ENCODE data around the gene TENM4.

TENM4 gene

DNA sequence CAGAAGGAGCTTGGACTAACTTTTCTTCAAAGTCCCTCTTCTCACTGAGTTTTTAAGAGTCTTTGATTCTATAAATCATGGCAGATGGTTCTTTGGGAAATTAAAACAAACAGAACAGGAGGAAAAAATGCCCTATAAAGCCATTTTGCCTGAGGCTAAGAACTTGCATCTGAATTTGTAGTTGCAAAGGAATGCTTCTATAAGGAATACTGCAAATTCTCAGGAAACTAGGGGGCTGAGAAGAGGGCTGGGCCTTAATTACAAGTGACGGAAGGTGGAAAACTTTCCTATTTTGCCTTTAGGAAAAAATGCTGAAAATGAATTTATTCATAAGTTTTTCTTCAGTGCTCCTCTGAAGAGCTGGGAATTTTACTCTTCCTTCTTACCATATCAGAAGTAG lies 776.2 kb downstream of the TENM4 start:
- Histone ChIP-seq H3K36me3 (ENCODE audit: control insufficient read depth in 5 of 5, insufficient read depth in 5 of 5, low read length in 5 of 5) (peaks cover 7 to 32% (median 16%) of the 10 kb centered on the region in 5 donors), H3K4me3 (ENCODE audit: low read depth in 1 of 5, low read length in 5 of 5) (no peak overlapping the region), H3K27ac (ENCODE audit: low read depth, low read length) (no peak overlapping the region), H3K27me3 (ENCODE audit: control insufficient read depth in 5 of 5, insufficient read depth in 4 of 5, low read length in 5 of 5) (no peaks in the 10 kb centered on the region), H3K9me3 (ENCODE audit: control insufficient read depth in 5 of 5, low read length in 5 of 5) (no peaks in the 10 kb centered on the region), H3K9ac (ENCODE audit: low read length in 5 of 5) (no peak overlapping the region), H3K4me1 (ENCODE audit: control insufficient read depth in 5 of 5, insufficient read depth in 5 of 5, low read length in 5 of 5) (no peaks in the 10 kb centered on the region)

DNA sequence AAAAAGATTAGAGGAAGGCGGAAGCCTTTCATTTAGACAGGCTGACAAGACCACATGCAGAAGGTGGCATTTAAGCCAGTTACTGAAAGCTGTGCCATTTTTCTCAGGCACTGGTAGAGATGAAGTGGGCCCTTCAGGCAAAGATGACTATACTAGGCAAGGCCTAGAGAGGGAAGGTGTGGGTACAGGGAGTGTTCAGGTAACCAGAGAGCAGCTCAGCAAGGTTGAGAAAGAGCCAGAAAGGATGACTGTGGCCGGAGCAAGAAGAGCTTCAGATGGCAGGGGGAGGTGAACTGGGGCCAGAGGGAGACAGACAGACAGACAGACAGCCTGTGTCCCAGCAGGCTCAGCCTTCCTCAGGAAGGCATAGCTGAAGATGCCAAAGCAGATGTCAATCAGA lies 778.0 kb downstream of the TENM4 start:
- H3K9me3 ChIP-seq (ENCODE audit: control insufficient read depth in 5 of 5, low read length in 5 of 5): no peaks in the 10 kb centered on the region
- no peaks in the 10 kb centered on the region for H3K27me3 ChIP-seq (ENCODE audit: control insufficient read depth in 5 of 5, insufficient read depth in 4 of 5, low read length in 5 of 5)
- H3K4me1 ChIP-seq (ENCODE audit: control insufficient read depth in 5 of 5, insufficient read depth in 5 of 5, low read length in 5 of 5): no peaks in the 10 kb centered on the region
- no peak overlapping the region for H3K4me3 ChIP-seq (ENCODE audit: low read depth in 1 of 5, low read length in 5 of 5)
- H3K27ac ChIP-seq (ENCODE audit: low read depth, low read length): no peak overlapping the region
- peaks cover 3 to 34% (median 16%) of the 10 kb centered on the region in 5 donors for H3K36me3 ChIP-seq (ENCODE audit: control insufficient read depth in 5 of 5, insufficient read depth in 5 of 5, low read length in 5 of 5)
- no peak overlapping the region for H3K9ac ChIP-seq (ENCODE audit: low read length in 5 of 5)

DNA sequence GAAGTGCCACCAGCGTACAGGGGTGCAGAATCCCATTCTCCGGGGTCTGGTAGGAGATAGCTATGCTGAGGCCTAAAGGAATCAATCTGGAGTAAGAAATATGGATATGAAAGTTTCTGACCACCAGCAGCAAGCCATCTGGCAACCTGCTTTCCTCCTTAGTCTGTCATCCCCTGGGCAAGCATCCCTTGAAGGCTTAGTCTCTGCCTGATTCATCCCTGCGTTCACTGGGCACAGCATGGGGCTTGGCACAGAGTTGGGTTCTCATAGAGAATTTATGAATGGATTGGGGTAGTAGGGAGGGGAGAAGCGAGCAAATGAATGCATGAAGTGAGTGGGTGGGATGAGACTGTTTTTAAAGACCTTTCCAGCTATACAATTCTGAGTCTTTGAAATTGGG lies 780.4 kb downstream of the TENM4 start:
- H3K27me3 ChIP-seq (ENCODE audit: control insufficient read depth in 5 of 5, insufficient read depth in 4 of 5, low read length in 5 of 5): no peaks in the 10 kb centered on the region
- no peak overlapping the region for H3K9ac ChIP-seq (ENCODE audit: low read length in 5 of 5)
- H3K4me1 ChIP-seq (ENCODE audit: control insufficient read depth in 5 of 5, insufficient read depth in 5 of 5, low read length in 5 of 5): no peaks in the 10 kb centered on the region

DNA sequence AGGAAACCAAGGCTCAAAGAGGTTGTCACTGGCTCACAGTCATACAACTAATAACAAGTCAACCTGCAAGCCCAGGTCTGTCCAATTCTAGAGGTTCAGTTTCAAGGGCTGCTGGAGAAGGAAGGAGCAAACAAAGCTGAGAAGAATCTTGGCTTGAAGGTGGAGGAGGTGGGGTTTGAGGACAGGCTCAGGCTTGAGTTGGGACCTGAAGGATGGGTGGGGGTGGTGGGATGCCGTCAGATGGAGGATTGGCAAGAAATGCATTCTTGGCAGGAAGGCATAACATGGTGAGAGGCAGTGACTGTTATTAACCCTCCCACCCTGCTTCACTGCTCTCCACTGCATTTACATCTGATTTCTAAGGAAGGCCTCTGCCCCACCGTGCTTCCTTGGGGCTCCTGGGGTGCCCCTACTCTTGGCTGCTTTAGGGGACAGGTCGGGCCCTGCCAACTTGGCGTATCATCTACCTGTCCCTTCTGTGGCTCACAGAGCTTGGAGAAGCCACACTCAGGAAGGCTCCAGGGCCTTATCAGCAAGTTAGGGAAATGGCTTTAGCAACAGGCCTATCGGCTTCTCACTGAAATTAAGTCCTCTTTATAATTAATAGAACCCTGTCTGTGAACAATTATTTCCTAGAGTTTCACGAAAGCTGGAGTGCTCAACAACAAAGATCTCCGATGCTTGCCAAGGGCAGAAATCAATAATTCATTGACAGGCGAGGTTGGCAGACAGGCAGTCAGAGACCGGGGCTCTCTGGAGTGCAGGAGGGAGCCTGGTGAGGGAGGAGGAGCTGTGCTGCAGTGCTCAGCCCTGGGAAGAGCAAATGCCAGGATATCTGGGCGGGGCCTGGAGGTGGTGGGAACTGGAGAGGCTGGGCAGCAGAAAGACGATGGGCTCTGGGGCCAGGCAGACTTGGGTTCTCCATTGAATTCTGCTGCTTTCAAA lies 781.2 kb downstream of the TENM4 start:
- H3K27me3 ChIP-seq (ENCODE audit: control insufficient read depth in 5 of 5, insufficient read depth in 4 of 5, low read length in 5 of 5): no peaks in the 10 kb centered on the region

More for the DNA sequence above, 780.4 kb downstream of the TENM4 start:
- peaks cover 0 to 32% (median 16%) of the 10 kb centered on the region in 5 donors for H3K36me3 ChIP-seq (ENCODE audit: control insufficient read depth in 5 of 5, insufficient read depth in 5 of 5, low read length in 5 of 5)
- no peak overlapping the region for H3K27ac ChIP-seq (ENCODE audit: low read depth, low read length)
- no peak overlapping the region for H3K4me3 ChIP-seq (ENCODE audit: low read depth in 1 of 5, low read length in 5 of 5)
- no peaks in the 10 kb centered on the region for H3K9me3 ChIP-seq (ENCODE audit: control insufficient read depth in 5 of 5, low read length in 5 of 5)

DNA sequence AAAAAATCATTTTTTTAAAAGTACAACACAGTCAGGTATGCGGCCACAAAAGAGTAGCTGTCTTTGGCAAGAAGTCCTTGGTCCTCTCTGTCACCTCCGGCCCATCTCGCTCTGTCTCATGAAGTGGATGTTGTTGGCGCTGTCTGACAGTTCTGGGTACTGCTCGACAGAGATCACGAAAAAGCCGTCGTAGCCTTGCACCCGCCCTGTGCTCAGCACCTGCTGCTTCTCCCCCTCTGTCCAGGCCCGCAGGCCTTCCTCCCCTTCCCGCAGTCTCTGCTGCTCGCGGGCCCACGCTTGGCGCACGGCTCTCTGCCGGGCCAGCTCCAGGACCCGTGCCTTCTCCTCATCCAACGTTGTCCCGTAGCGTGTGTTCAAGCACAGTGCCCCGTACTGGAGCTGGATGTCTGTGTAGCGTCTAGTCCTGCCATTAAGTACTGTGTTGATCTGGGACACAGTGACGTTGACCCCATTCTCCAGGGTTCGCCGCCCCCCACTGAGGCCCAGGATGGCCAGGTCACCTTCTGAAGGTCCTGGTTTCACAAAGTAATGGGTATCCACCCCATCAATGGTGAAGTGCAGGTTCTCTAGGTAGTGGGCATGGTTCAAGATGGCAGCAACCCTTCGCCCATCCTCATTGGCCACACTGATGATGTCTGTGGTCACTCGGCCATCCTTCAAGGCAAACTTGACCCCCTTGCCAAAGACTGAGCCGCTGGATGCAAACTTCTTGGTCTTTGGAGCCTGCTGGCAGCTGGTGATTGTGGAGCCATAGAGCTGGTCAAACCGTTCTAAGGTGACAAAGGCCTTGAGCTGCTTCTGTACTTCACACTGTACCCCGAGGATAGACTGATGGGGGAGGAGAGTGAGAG lies 782.6 kb downstream of the TENM4 start:
- H3K27me3 ChIP-seq (ENCODE audit: control insufficient read depth in 5 of 5, insufficient read depth in 4 of 5, low read length in 5 of 5): no peaks in the 10 kb centered on the region
- no peaks in the 10 kb centered on the region for H3K4me1 ChIP-seq (ENCODE audit: control insufficient read depth in 5 of 5, insufficient read depth in 5 of 5, low read length in 5 of 5)
- H3K9ac ChIP-seq (ENCODE audit: low read length in 5 of 5): no peak overlapping the region

More for the DNA sequence above, 781.2 kb downstream of the TENM4 start:
- Histone ChIP-seq H3K36me3 (ENCODE audit: control insufficient read depth in 5 of 5, insufficient read depth in 5 of 5, low read length in 5 of 5) (peaks cover 0 to 32% (median 16%) of the 10 kb centered on the region in 5 donors), H3K27ac (ENCODE audit: low read depth, low read length) (no peak overlapping the region), H3K9me3 (ENCODE audit: control insufficient read depth in 5 of 5, low read length in 5 of 5) (no peaks in the 10 kb centered on the region), H3K4me1 (ENCODE audit: control insufficient read depth in 5 of 5, insufficient read depth in 5 of 5, low read length in 5 of 5) (no peaks in the 10 kb centered on the region), H3K4me3 (ENCODE audit: low read depth in 1 of 5, low read length in 5 of 5) (no peak overlapping the region), H3K9ac (ENCODE audit: low read length in 5 of 5) (no peak overlapping the region)

DNA sequence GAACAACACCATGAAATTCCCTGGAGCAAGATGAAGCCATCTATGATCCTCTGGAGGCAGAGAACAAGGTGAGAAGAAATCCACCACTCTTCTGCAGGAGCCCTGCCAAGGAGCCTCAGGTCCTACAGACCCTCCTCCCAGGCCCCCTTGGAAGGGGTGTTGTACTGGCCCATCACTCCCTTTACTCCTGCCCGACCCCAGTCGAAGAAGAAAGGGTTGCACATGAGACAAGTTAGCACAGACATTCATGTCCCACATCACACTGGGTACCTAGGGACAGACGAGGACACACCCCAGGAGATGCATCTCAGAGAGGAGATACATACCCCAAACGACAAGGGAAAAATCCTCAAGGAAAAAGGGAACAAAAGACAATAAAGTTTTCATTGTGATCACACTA lies 783.4 kb downstream of the TENM4 start:
- no peak overlapping the region for H3K9ac ChIP-seq (ENCODE audit: low read length in 5 of 5)
- H3K27ac ChIP-seq (ENCODE audit: low read depth, low read length): no peak overlapping the region
- peaks cover 0 to 32% (median 16%) of the 10 kb centered on the region in 5 donors for H3K36me3 ChIP-seq (ENCODE audit: control insufficient read depth in 5 of 5, insufficient read depth in 5 of 5, low read length in 5 of 5)
- H3K9me3 ChIP-seq (ENCODE audit: control insufficient read depth in 5 of 5, low read length in 5 of 5): no peaks in the 10 kb centered on the region
- no peaks in the 10 kb centered on the region for H3K27me3 ChIP-seq (ENCODE audit: control insufficient read depth in 5 of 5, insufficient read depth in 4 of 5, low read length in 5 of 5)
- H3K4me1 ChIP-seq (ENCODE audit: control insufficient read depth in 5 of 5, insufficient read depth in 5 of 5, low read length in 5 of 5): no peaks in the 10 kb centered on the region
- no peak overlapping the region for H3K4me3 ChIP-seq (ENCODE audit: low read depth in 1 of 5, low read length in 5 of 5)

More for the DNA sequence above, 782.6 kb downstream of the TENM4 start:
- Histone ChIP-seq H3K9me3 (ENCODE audit: control insufficient read depth in 5 of 5, low read length in 5 of 5) (no peaks in the 10 kb centered on the region), H3K4me3 (ENCODE audit: low read depth in 1 of 5, low read length in 5 of 5) (no peak overlapping the region), H3K27ac (ENCODE audit: low read depth, low read length) (no peak overlapping the region), H3K36me3 (ENCODE audit: control insufficient read depth in 5 of 5, insufficient read depth in 5 of 5, low read length in 5 of 5) (peaks cover 0 to 32% (median 16%) of the 10 kb centered on the region in 5 donors)

DNA sequence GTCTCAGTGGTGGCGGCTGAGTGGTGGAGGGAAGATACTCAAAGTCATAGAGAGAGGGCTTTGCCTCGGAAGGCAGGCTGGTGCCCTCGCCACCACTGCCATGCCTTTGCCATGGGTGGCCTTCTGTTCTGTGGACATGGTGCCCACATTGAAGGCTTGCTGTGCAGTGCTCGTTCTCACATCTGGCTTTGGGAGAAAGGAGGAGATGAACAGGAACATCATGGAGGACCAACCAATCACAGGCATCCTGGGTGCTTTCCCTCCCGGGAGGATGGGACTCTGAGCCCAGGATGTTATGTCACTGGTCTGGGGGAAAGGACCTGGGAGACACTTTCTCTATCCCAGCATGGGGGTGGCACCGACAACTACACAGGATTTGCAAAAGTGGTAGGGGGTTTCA lies 783.8 kb downstream of the TENM4 start:
- Histone ChIP-seq H3K9ac (ENCODE audit: low read length in 5 of 5) (no peak overlapping the region), H3K4me3 (ENCODE audit: low read depth in 1 of 5, low read length in 5 of 5) (no peak overlapping the region), H3K9me3 (ENCODE audit: control insufficient read depth in 5 of 5, low read length in 5 of 5) (no peaks in the 10 kb centered on the region), H3K27ac (ENCODE audit: low read depth, low read length) (no peak overlapping the region), H3K36me3 (ENCODE audit: control insufficient read depth in 5 of 5, insufficient read depth in 5 of 5, low read length in 5 of 5) (peaks cover 0 to 32% (median 16%) of the 10 kb centered on the region in 5 donors), H3K4me1 (ENCODE audit: control insufficient read depth in 5 of 5, insufficient read depth in 5 of 5, low read length in 5 of 5) (no peaks in the 10 kb centered on the region), H3K27me3 (ENCODE audit: control insufficient read depth in 5 of 5, insufficient read depth in 4 of 5, low read length in 5 of 5) (no peaks in the 10 kb centered on the region)

DNA sequence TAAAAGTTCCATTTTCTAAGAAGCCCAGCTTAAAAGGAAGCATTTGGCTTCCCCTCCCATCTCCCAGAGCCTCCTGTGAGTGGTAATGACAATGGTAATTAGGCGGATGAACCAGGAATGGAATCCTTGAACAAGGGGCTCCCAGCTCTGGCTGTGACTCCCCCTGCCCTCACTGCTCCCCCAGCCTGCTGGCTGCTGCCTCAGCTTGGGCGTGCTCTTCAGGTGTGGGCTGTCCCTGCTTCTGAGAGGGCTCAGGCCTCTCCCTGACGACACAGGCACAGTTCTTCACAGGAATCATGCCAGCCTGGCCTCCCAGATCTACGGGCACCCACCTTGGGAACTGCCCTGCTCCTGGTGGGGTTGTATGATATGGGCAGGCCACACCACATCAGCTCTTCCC lies 784.5 kb downstream of the TENM4 start:
- no peak overlapping the region for H3K27ac ChIP-seq (ENCODE audit: low read depth, low read length)
- H3K36me3 ChIP-seq (ENCODE audit: control insufficient read depth in 5 of 5, insufficient read depth in 5 of 5, low read length in 5 of 5): peaks cover 0 to 30% (median 13%) of the 10 kb centered on the region in 5 donors
- H3K4me1 ChIP-seq (ENCODE audit: control insufficient read depth in 5 of 5, insufficient read depth in 5 of 5, low read length in 5 of 5): no peaks in the 10 kb centered on the region
- H3K4me3 ChIP-seq (ENCODE audit: low read depth in 1 of 5, low read length in 5 of 5): no peak overlapping the region
- no peak overlapping the region for H3K9ac ChIP-seq (ENCODE audit: low read length in 5 of 5)
- no peaks in the 10 kb centered on the region for H3K9me3 ChIP-seq (ENCODE audit: control insufficient read depth in 5 of 5, low read length in 5 of 5)
- H3K27me3 ChIP-seq (ENCODE audit: control insufficient read depth in 5 of 5, insufficient read depth in 4 of 5, low read length in 5 of 5): no peaks in the 10 kb centered on the region

DNA sequence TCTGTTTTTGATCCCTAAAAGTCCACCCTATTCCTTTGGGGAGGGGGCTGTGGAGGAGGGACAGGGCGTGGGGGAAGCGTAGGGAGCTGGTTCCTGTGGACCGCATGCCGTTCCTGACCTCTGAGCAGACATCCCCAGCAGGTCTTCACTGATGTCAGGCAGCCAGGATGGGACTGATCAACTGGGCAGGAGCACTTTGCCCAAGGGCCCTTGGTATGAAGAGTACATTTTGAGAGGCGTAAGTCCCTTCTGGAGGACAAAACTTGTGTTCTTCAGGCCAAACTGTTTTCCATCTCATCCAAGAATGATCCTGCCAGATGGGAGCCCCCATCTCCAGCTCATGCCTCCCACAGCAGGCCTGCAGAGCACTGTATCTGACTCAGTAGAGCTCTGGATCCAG lies 785.3 kb downstream of the TENM4 start:
- Histone ChIP-seq H3K4me1 (ENCODE audit: control insufficient read depth in 5 of 5, insufficient read depth in 5 of 5, low read length in 5 of 5) (no peaks in the 10 kb centered on the region), H3K9me3 (ENCODE audit: control insufficient read depth in 5 of 5, low read length in 5 of 5) (no peaks in the 10 kb centered on the region), H3K27ac (ENCODE audit: low read depth, low read length) (no peak overlapping the region)

DNA sequence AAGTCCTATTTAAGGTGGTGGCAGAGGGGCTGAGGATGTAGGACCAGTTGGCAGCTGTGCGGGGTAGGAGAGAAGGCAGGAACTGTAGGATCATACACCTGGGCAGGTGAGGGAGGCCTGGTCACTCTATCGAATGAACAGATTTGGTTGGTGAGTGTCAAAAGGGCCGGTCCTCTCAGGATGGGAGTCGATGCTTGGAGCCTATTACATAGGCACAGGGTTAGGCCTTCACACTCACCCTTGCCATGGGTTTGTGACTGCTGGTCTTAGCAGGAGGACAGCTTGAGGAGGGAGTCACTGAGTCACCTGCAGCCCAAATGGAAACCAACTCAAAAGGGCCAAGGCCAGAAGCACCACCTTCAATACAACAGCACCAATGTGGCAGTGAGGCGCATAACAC lies 786.0 kb downstream of the TENM4 start:
- Histone ChIP-seq H3K27me3 (ENCODE audit: control insufficient read depth in 5 of 5, insufficient read depth in 4 of 5, low read length in 5 of 5) (no peaks in the 10 kb centered on the region), H3K4me3 (ENCODE audit: low read depth in 1 of 5, low read length in 5 of 5) (no peak overlapping the region), H3K9me3 (ENCODE audit: control insufficient read depth in 5 of 5, low read length in 5 of 5) (no peaks in the 10 kb centered on the region), H3K9ac (ENCODE audit: low read length in 5 of 5) (no peak overlapping the region), H3K27ac (ENCODE audit: low read depth, low read length) (no peak overlapping the region), H3K36me3 (ENCODE audit: control insufficient read depth in 5 of 5, insufficient read depth in 5 of 5, low read length in 5 of 5) (peaks cover 0 to 15% (median 6%) of the 10 kb centered on the region in 5 donors), H3K4me1 (ENCODE audit: control insufficient read depth in 5 of 5, insufficient read depth in 5 of 5, low read length in 5 of 5) (no peaks in the 10 kb centered on the region)

More for the DNA sequence above, 785.3 kb downstream of the TENM4 start:
- Histone ChIP-seq H3K9ac (ENCODE audit: low read length in 5 of 5) (no peak overlapping the region), H3K4me3 (ENCODE audit: low read depth in 1 of 5, low read length in 5 of 5) (no peak overlapping the region), H3K36me3 (ENCODE audit: control insufficient read depth in 5 of 5, insufficient read depth in 5 of 5, low read length in 5 of 5) (peaks cover 0 to 22% (median 6%) of the 10 kb centered on the region in 5 donors), H3K27me3 (ENCODE audit: control insufficient read depth in 5 of 5, insufficient read depth in 4 of 5, low read length in 5 of 5) (no peaks in the 10 kb centered on the region)

All from subcutaneous abdominal adipose tissue (tissue), 5 donors.